WTC11 (cell line): ENCODE results near the gene NR3C1. TPM values are rescaled to one million over a fixed set of nuclear protein-coding genes. Genes with fewer than 3 reads are reported as not detected.

Source experiments
- ATAC-seq: fragments of 200-7000 bp; cut with Tn5 transposase; 2 replicates; pipeline ENCODE4 v1.10.0; 2021; ENCODE audit warnings: mild to moderate bottlenecking, moderate library complexity
- CTCF ChIA-PET: fragments of 300-600 bp; sonication (Branson Sonifier 250); formaldehyde crosslinking; loops from one replicate; lab custom pipeline; 2021; ENCODE audit warnings: antibody characterized with exemption; lab: Charles Lee
- POLR2A ChIA-PET: fragments of 350-600 bp; sonication (Branson Sonifier 250); formaldehyde crosslinking; loops from one replicate; lab custom pipeline; 2021; ENCODE audit warnings: antibody characterized with exemption; lab: Charles Lee
- DNase-seq: peaks from one replicate; pipeline ENCODE4 v3.0.0; 2021; ENCODE audit warnings: low spot score
- H3K27ac Mint-ChIP-seq: 2 replicates; pipeline ENCODE4 v1.8.0; 2021; ENCODE audit warnings: mixed read lengths
- H3K27me3 Mint-ChIP-seq: 2 replicates; pipeline ENCODE4 v1.8.0; 2021; ENCODE audit warnings: low read depth, mild to moderate bottlenecking, moderate library complexity, mixed read lengths
- H3K36me3 Mint-ChIP-seq: 2 replicates; pipeline ENCODE4 v1.8.0; 2021; ENCODE audit warnings: mixed read lengths
- H3K4me1 Mint-ChIP-seq: 2 replicates; pipeline ENCODE4 v1.8.0; 2022; ENCODE audit warnings: mixed read lengths
- H3K4me3 Mint-ChIP-seq: 2 replicates; pipeline ENCODE4 v1.8.0; 2021; ENCODE audit warnings: mild to moderate bottlenecking, moderate library complexity, mixed read lengths
- H3K9me3 Mint-ChIP-seq: 2 replicates; pipeline ENCODE4 v1.8.0; 2021; ENCODE audit warnings: mixed read lengths
- E2F4 ChIP-seq: sonication (generic); formaldehyde crosslinking; IDR thresholded peaks from 2 replicates; pipeline ENCODE4 v1.8.1; 2022; ENCODE audit warnings: low read depth, mild to moderate bottlenecking, moderate library complexity, missing genetic modification reagents, borderline replicate concordance
- FOXK1 ChIP-seq: sonication (generic); formaldehyde crosslinking; IDR thresholded peaks from 2 replicates; pipeline ENCODE4 v1.8.0; 2022; ENCODE audit warnings: mild to moderate bottlenecking, moderate library complexity, missing genetic modification reagents
- HMGA2 ChIP-seq: fragments of 250-450 bp; sonication (Bioruptor Pico); IDR thresholded peaks from 2 replicates; pipeline ENCODE4 v1.4.0; 2021; ENCODE audit warnings: mild to moderate bottlenecking, moderate library complexity
- IRF2 ChIP-seq: sonication (generic); formaldehyde crosslinking; IDR thresholded peaks from 2 replicates; pipeline ENCODE4 v1.8.0; 2022; ENCODE audit warnings: low read depth, missing genetic modification reagents, borderline replicate concordance
- JAZF1 ChIP-seq: fragments of 250-450 bp; sonication (Bioruptor Pico); IDR thresholded peaks from 2 replicates; pipeline ENCODE4 v1.9.0; 2021; ENCODE audit warnings: moderate library complexity, mild to moderate bottlenecking, inconsistent platforms
- NFE2L1 ChIP-seq: sonication (generic); formaldehyde crosslinking; IDR thresholded peaks from 2 replicates; pipeline ENCODE4 v1.8.1; 2023; ENCODE audit warnings: missing genetic modification reagents
- NR3C1 ChIP-seq: sonication (generic); formaldehyde crosslinking; conservative IDR thresholded peaks from 2 replicates; pipeline ENCODE4 v1.8.1; 2023; ENCODE audit warnings: low read depth, mild to moderate bottlenecking, missing genetic modification reagents
- PRDM15 ChIP-seq: sonication (generic); formaldehyde crosslinking; IDR thresholded peaks from 2 replicates; pipeline ENCODE4 v1.8.0; 2022; ENCODE audit warnings: missing genetic modification reagents
- RELA ChIP-seq: sonication (generic); formaldehyde crosslinking; IDR thresholded peaks from 2 replicates; pipeline ENCODE4 v1.8.1; 2022; ENCODE audit warnings: missing genetic modification reagents, mild to moderate bottlenecking, borderline replicate concordance
- ZBTB21 ChIP-seq: sonication (generic); formaldehyde crosslinking; IDR thresholded peaks from 2 replicates; pipeline ENCODE4 v1.8.1; 2023; ENCODE audit warnings: mild to moderate bottlenecking, missing genetic modification reagents, borderline replicate concordance
- ZNF281 ChIP-seq: sonication (generic); formaldehyde crosslinking; IDR thresholded peaks from 2 replicates; pipeline ENCODE4 v1.8.0; 2023; ENCODE audit warnings: mild to moderate bottlenecking, missing genetic modification reagents
- ZNF396 ChIP-seq: fragments of 250-450 bp; sonication (Bioruptor Pico); IDR thresholded peaks from 2 replicates; pipeline ENCODE4 v1.8.0; 2021; ENCODE audit warnings: mild to moderate bottlenecking, moderate library complexity, borderline replicate concordance
- ZNF532 ChIP-seq: fragments of 250-450 bp; sonication (Bioruptor Pico); IDR thresholded peaks from 2 replicates; pipeline ENCODE4 v1.9.0; 2021; ENCODE audit warnings: mild to moderate bottlenecking, borderline replicate concordance
- total RNA-seq: library from RNA; stranded (reverse); gene quantifications from 3 replicates; pipeline ENCODE4 v1.2.3, GENCODE V29; 2021
- TF ChIP-seq, protein P1 (sequence below): fragments of 250-450 bp; sonication (Bioruptor Pico); IDR thresholded peaks from 2 replicates; pipeline ENCODE4 v1.9.0; 2021; ENCODE audit warnings: mild to moderate bottlenecking
- TF ChIP-seq, protein P2 (sequence below): sonication (generic); formaldehyde crosslinking; conservative IDR thresholded peaks from 2 replicates; pipeline ENCODE4 v1.8.1; 2022; ENCODE audit warnings: mild to moderate bottlenecking, missing genetic modification reagents

The NR3C1 gene
- total RNA-seq, 1 experiment from 2014 or later, result 15.0 TPM

GRCh38 chr5:143416411-143416810 is 12.9 kb upstream of the NR3C1 start (continued):
- TF ChIP-seq, protein P1, sequence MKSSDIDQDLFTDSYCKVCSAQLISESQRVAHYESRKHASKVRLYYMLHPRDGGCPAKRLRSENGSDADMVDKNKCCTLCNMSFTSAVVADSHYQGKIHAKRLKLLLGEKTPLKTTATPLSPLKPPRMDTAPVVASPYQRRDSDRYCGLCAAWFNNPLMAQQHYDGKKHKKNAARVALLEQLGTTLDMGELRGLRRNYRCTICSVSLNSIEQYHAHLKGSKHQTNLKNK, result no peak
- TF ChIP-seq FOXK1, result no peak
- TF ChIP-seq JAZF1, result no peak
- no peak for TF ChIP-seq NR3C1 (CRISPR knock-in tag)
- no peak for TF ChIP-seq E2F4 (CRISPR knock-in tag)
- TF ChIP-seq ZNF532 (CRISPR knock-in tag), result no peak

GRCh38 chr5:143413958-143414669 is 10.6 kb upstream of the NR3C1 start:
- H3K4me1 Mint-ChIP-seq, result peaks cover 24% of the 10 kb centered on the region
- POLR2A ChIA-PET, result no interaction called here
- H3K27ac Mint-ChIP-seq, result no peak overlapping the region
- no peaks in the 10 kb centered on the region for H3K36me3 Mint-ChIP-seq
- no peak overlapping the region for H3K4me3 Mint-ChIP-seq
- H3K27me3 Mint-ChIP-seq, result no peaks in the 10 kb centered on the region
- TF ChIP-seq NFE2L1 (no peak), E2F4 (CRISPR knock-in tag) (no peak), ZNF396 (CRISPR knock-in tag) (no peak)
- TF ChIP-seq, all 79 proteins: peak for 0
- H3K9me3 Mint-ChIP-seq, result no peaks in the 10 kb centered on the region
- CTCF ChIA-PET, result no interaction called here
- ATAC-seq, result no peak
- DNase-seq, result no peak

GRCh38 chr5:143412661-143413342 is 9.3 kb upstream of the NR3C1 start:
- ATAC-seq, result no peak
- Mint-ChIP-seq H3K36me3 (no peaks in the 10 kb centered on the region), H3K9me3 (no peaks in the 10 kb centered on the region), H3K27me3 (no peaks in the 10 kb centered on the region), H3K27ac (no peak overlapping the region), H3K4me1 (peaks cover 24% of the 10 kb centered on the region), H3K4me3 (no peak overlapping the region)
- DNase-seq, result no peak
- ChIA-PET POLR2A (interaction anchor here (0.7 kb wide), 1 partner anchor 239 kb away, joined by 5 read pairs; no protein-coding TSS in a partner anchor), CTCF (interaction anchor here (2.0 kb wide), 1 partner anchor 10 kb away, joined by 5 read pairs; the partner anchor contains the start of gene NR3C1)
- TF ChIP-seq E2F4 (CRISPR knock-in tag) (no peak), RELA (CRISPR knock-in tag) (no peak), PRDM15 (CRISPR knock-in tag) (no peak), HMGA2 (CRISPR knock-in tag) (no peak), IRF2 (CRISPR knock-in tag) (no peak), ZNF281 (CRISPR knock-in tag) (no peak), ZBTB21 (CRISPR knock-in tag) (no peak)
- TF ChIP-seq, protein P2, sequence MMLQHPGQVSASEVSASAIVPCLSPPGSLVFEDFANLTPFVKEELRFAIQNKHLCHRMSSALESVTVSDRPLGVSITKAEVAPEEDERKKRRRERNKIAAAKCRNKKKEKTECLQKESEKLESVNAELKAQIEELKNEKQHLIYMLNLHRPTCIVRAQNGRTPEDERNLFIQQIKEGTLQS (CRISPR knock-in tag), result no peak
